Esophagus muscularis mucosa (tissue), 4 donors: ENCODE results near the gene SLC25A23. TPM values are rescaled to one million over a fixed set of nuclear protein-coding genes. Genes with fewer than 3 reads are reported as not detected.

ENCODE experiments used
- DNase-seq: peaks from one replicate; pipeline ENCODE4 v3.0.0-alpha.2; 2017; ENCODE audit errors: extremely low spot score
- H3K27ac ChIP-seq, 4 donors: fragments of 200-600 bp; sonication (generic); replicated peaks in 1 of 4; 1 replicate in 3 of 4; 2 replicates in 1 of 4; pipeline ENCODE4 v1.5.1; 2016 to 2019; ENCODE audit warnings: mild to moderate bottlenecking in 1 of 4
- H3K27me3 ChIP-seq, 4 donors: fragments of 200-600 bp; sonication (generic); one replicate each; pipeline versions ENCODE4 v1.5.1 to v1.6.0; 2016 to 2019
- H3K36me3 ChIP-seq, 4 donors: fragments of 200-600 bp; sonication (generic); one replicate each; pipeline ENCODE4 v1.5.1; 2016 to 2019
- H3K4me1 ChIP-seq, 4 donors: fragments of 200-600 bp; sonication (generic); one replicate each; pipeline ENCODE4 v1.5.1; 2016 to 2019
- H3K4me3 ChIP-seq, 4 donors: fragments of 200-600 bp; sonication (generic); 1 replicate in 2 of 4; 2 replicates in 2 of 4; pipeline ENCODE4 v1.5.1; 2016 to 2019; ENCODE audit warnings: mild to moderate bottlenecking in 4 of 4, moderate library complexity in 1 of 4
- H3K9me3 ChIP-seq, 4 donors: fragments of 200-600 bp; sonication (generic); 1 replicate in 3 of 4; 2 replicates in 1 of 4; pipeline ENCODE4 v1.5.1; 2016 to 2019
- CTCF ChIP-seq, 3 experiments: fragments of 200-600 bp in 2 of 3; fragments of 450-650 bp in 1 of 3; sonication (generic) in 2 of 3; IDR thresholded peaks; one replicate each; pipeline ENCODE4 v1.5.1; 2017 to 2019; ENCODE audit warnings: antibody characterized with exemption in 3 of 3, mild to moderate bottlenecking in 2 of 3, moderate library complexity in 1 of 3
- EP300 ChIP-seq: sonication (generic); formaldehyde crosslinking; IDR thresholded peaks from one replicate; pipeline ENCODE4 v1.6.1; 2017; ENCODE audit warnings: antibody characterized with exemption
- POLR2A ChIP-seq: fragments of 450-650 bp; IDR thresholded peaks from one replicate; pipeline ENCODE4 v1.6.1; 2017; ENCODE audit warnings: antibody characterized with exemption, moderate library complexity, mild to moderate bottlenecking, low read depth
- POLR2AphosphoS5 ChIP-seq, 2 donors: sonication (generic); formaldehyde crosslinking; IDR thresholded peaks; one replicate each; pipeline ENCODE4 v1.6.1; 2017; ENCODE audit warnings: antibody characterized with exemption in 2 of 2
- WGBS: methylation state at CpG from one replicate; pipeline ENCODE4 v1.1.5; 2018; 5-methylcytosine and 5-hydroxymethylcytosine counted together
- intact Hi-C: fragments of 100-400 bp; cut with DNase I; formaldehyde crosslinking; loops from one replicate; pipeline ENCODE4 v1.15.1; 2023
- total RNA-seq, 4 donors: library from RNA; depleted of rRNA; stranded (reverse); fragments of >200 nt; gene quantifications; one replicate each; pipeline versions ENCODE4 v1.1.0 to v1.2.1, GENCODE V29; 2016

The SLC25A23 gene
- total RNA-seq, 4 donors from 2014 or later = 215 to 412 (median 315) TPM

GRCh38 chr19:6443986-6444385, 15.6 kb downstream of the SLC25A23 start:
- whole genome bisulfite sequencing = 89% methylated on average over 13 of the region's 13 CpGs
- intact Hi-C loops = no loop called here
- TF ChIP-seq EP300 (no peak), POLR2AphosphoS5 (IDR thresholded peaks at IDR 0.05) (no peak), CTCF (IDR thresholded peaks at IDR 0.05) (no peak), POLR2A (no peak)

GRCh38 chr19:6442087-6442688, 17.4 kb downstream of the SLC25A23 start:
- TF ChIP-seq EP300 (no peak), POLR2A (no peak), CTCF (IDR thresholded peaks at IDR 0.05) (no peak), POLR2AphosphoS5 (IDR thresholded peaks at IDR 0.05) (no peak)
- WGBS = 90% methylated on average over 8 of the region's 13 CpGs
- peaks cover 0 to 9% (median 0%) of the 10 kb centered on the region in 4 donors for H3K9me3 ChIP-seq
- H3K36me3 ChIP-seq = peaks cover 10 to 53% (median 27%) of the 10 kb centered on the region in 4 donors
- H3K4me3 ChIP-seq = no peak overlapping the region
- DNase-seq = no peak
- intact Hi-C loops = no loop called here
- no peaks in the 10 kb centered on the region for H3K4me1 ChIP-seq
- no peak overlapping the region for H3K27ac ChIP-seq
- no peaks in the 10 kb centered on the region for H3K27me3 ChIP-seq

More at GRCh38 chr19:6443986-6444385, 15.6 kb downstream of the SLC25A23 start:
- no peak for DNase-seq
- Histone ChIP-seq H3K36me3 (peaks cover 10 to 70% (median 30%) of the 10 kb centered on the region in 4 donors), H3K27me3 (no peaks in the 10 kb centered on the region), H3K4me1 (no peaks in the 10 kb centered on the region), H3K9me3 (peaks cover 0 to 9% (median 0%) of the 10 kb centered on the region in 4 donors), H3K27ac (no peak overlapping the region), H3K4me3 (no peak overlapping the region)

- H3K9me3 ChIP-seq = peaks cover 0 to 3% (median 0%) of the 10 kb centered on the region in 4 donors
- 85% methylated on average over 3 of the region's 3 CpGs for WGBS
- intact Hi-C loops = no loop called here
- no peak for DNase-seq
- H3K4me1 ChIP-seq = no peaks in the 10 kb centered on the region
- H3K27ac ChIP-seq = no peak overlapping the region
- H3K27me3 ChIP-seq = no peaks in the 10 kb centered on the region
- no peak overlapping the region for H3K4me3 ChIP-seq
- TF ChIP-seq POLR2A (no peak), CTCF (IDR thresholded peaks at IDR 0.05) (no peak), EP300 (no peak), POLR2AphosphoS5 (IDR thresholded peaks at IDR 0.05) (no peak)
- H3K36me3 ChIP-seq = peaks cover 5 to 42% (median 16%) of the 10 kb centered on the region in 4 donors
Measured at GRCh38 chr19:6440905-6441304, 18.7 kb downstream of the SLC25A23 start.

- no peaks in the 10 kb centered on the region for H3K9me3 ChIP-seq
- 92% methylated on average over 4 of the region's 4 CpGs for WGBS
Measured at GRCh38 chr19:6439743-6440142, 19.8 kb downstream of the SLC25A23 start.

More at GRCh38 chr19:6439743-6440142, 19.8 kb downstream of the SLC25A23 start:
- TF ChIP-seq CTCF (IDR thresholded peaks at IDR 0.05) = no peak
- no peak for TF ChIP-seq POLR2A
- no peak for TF ChIP-seq POLR2AphosphoS5 (IDR thresholded peaks at IDR 0.05)
- no peak for TF ChIP-seq EP300
- H3K4me3 ChIP-seq = no peak overlapping the region
- H3K36me3 ChIP-seq = peaks cover 0 to 37% (median 5%) of the 10 kb centered on the region in 4 donors
- H3K4me1 ChIP-seq = no peaks in the 10 kb centered on the region
- DNase-seq = no peak
- intact Hi-C loops = no loop called here
- H3K27me3 ChIP-seq = no peaks in the 10 kb centered on the region
- H3K27ac ChIP-seq = no peak overlapping the region
